Left ventricle myocardium superior (tissue), 1 donor: Measurements from ENCODE around the gene DYNLRB2. TPM values are rescaled to one million over a fixed set of nuclear protein-coding genes. Genes with fewer than 3 reads are reported as not detected.

Experiments
- ATAC-seq: fragments of 200-7000 bp; cut with Tn5 transposase; one replicate; pipeline ENCODE4 v1.9.1; 2020; ENCODE audit warnings: mild to moderate bottlenecking, moderate library complexity
- DNase-seq: peaks from one replicate; pipeline ENCODE4 v3.0.0-alpha.2; 2020
- intact Hi-C: fragments of 100-400 bp; cut with micrococcal nuclease; formaldehyde crosslinking; loops from one replicate; pipeline ENCODE4 v1.11.0; 2022
- total RNA-seq: library from RNA; stranded (reverse); fragmentation: NEBNext Ultra II Directional; extraction: Animal tissue kit (Norgen Biotek cat#: 25700); gene quantifications from one replicate; pipeline ENCODE4 v1.2.1, GENCODE V29; 2021
- donor health status: DM: no; HTN: yes; CAD: no; lungs with severe emphysema.

Gene DYNLRB2
- total RNA-seq, 1 donor from 2014 or later, result not detected

GRCh38 chr16:80544326-80544725, 3.5 kb downstream of the DYNLRB2 start:
- intact Hi-C loops, result no loop called here
- DNase-seq (no peak), ATAC-seq (no peak)

- intact Hi-C loops, result no loop called here
- DNase-seq (no peak), ATAC-seq (no peak)
Measured at GRCh38 chr16:80546249-80546648, 5.5 kb downstream of the DYNLRB2 start.

- DNase-seq (no peak), ATAC-seq (no peak)
- intact Hi-C loops, result no loop called here
Measured at GRCh38 chr16:80547145-80547544, 6.4 kb downstream of the DYNLRB2 start.

- ATAC-seq (no peak), DNase-seq (no peak)
- intact Hi-C loops, result no loop called here
Measured at GRCh38 chr16:80552277-80552676, 11.5 kb downstream of the DYNLRB2 start.

GRCh38 chr16:80554033-80554432, 13.2 kb downstream of the DYNLRB2 start:
- DNase-seq (no peak), ATAC-seq (no peak)
- intact Hi-C loops, result no loop called here

GRCh38 chr16:80556481-80556880, 15.7 kb downstream of the DYNLRB2 start:
- ATAC-seq, result no peak
- no peak for DNase-seq
- intact Hi-C loops, result no loop called here

- intact Hi-C loops, result no loop called here
- DNase-seq (no peak), ATAC-seq (no peak)
Measured at GRCh38 chr16:80557037-80557436, 16.2 kb downstream of the DYNLRB2 start.

GRCh38 chr16:80559369-80559768, 18.6 kb downstream of the DYNLRB2 start:
- ATAC-seq (no peak), DNase-seq (no peak)
- intact Hi-C loops, result no loop called here

- intact Hi-C loops, result no loop called here
Measured at GRCh38 chr16:80563066-80563465, 22.3 kb downstream of the DYNLRB2 start.

GRCh38 chr16:80564394-80564793, 23.6 kb downstream of the DYNLRB2 start:
- intact Hi-C loops, result no loop called here
- ATAC-seq (no peak), DNase-seq (no peak)

More at GRCh38 chr16:80563066-80563465, 22.3 kb downstream of the DYNLRB2 start:
- DNase-seq (no peak), ATAC-seq (no peak)

GRCh38 chr16:80569440-80570105, 28.8 kb downstream of the DYNLRB2 start:
- ATAC-seq (no peak), DNase-seq (no peak)
- intact Hi-C loops, result no loop called here

- ATAC-seq, result no peak
- intact Hi-C loops, result no loop called here
- DNase-seq, result no peak
Measured at GRCh38 chr16:80570106-80570478, 29.3 kb downstream of the DYNLRB2 start.

GRCh38 chr16:80573700-80574120, 32.9 kb downstream of the DYNLRB2 start:
- ATAC-seq (no peak), DNase-seq (no peak)
- intact Hi-C loops, result no loop called here

- no peak for DNase-seq
- ATAC-seq, result no peak
Measured at GRCh38 chr16:80576343-80576912, 35.6 kb downstream of the DYNLRB2 start.

GRCh38 chr16:80577485-80578280, 36.9 kb downstream of the DYNLRB2 start:
- no peak for ATAC-seq
- DNase-seq, result no peak

More at GRCh38 chr16:80576343-80576912, 35.6 kb downstream of the DYNLRB2 start:
- intact Hi-C loops, result no loop called here

GRCh38 chr16:80580109-80580832, 39.5 kb downstream of the DYNLRB2 start:
- intact Hi-C loops, result no loop called here
- no peak for ATAC-seq
- no peak for DNase-seq

More at GRCh38 chr16:80577485-80578280, 36.9 kb downstream of the DYNLRB2 start:
- intact Hi-C loops, result no loop called here

GRCh38 chr16:80583466-80583865, 42.7 kb downstream of the DYNLRB2 start:
- intact Hi-C loops, result no loop called here
- ATAC-seq, result no peak
- DNase-seq, result peak; percentile 31

- intact Hi-C loops, result no loop called here
- DNase-seq (no peak), ATAC-seq (no peak)
Measured at GRCh38 chr16:80585764-80586163, 45.0 kb downstream of the DYNLRB2 start.

GRCh38 chr16:80586476-80586875, 45.7 kb downstream of the DYNLRB2 start:
- ATAC-seq (no peak), DNase-seq (no peak)
- intact Hi-C loops, result no loop called here

GRCh38 chr16:80587071-80587470, 46.3 kb downstream of the DYNLRB2 start:
- no peak for ATAC-seq
- intact Hi-C loops, result no loop called here
- DNase-seq, result no peak
